Measurements from ENCODE around the gene LTB4R2.

Gene LTB4R2

DNA sequence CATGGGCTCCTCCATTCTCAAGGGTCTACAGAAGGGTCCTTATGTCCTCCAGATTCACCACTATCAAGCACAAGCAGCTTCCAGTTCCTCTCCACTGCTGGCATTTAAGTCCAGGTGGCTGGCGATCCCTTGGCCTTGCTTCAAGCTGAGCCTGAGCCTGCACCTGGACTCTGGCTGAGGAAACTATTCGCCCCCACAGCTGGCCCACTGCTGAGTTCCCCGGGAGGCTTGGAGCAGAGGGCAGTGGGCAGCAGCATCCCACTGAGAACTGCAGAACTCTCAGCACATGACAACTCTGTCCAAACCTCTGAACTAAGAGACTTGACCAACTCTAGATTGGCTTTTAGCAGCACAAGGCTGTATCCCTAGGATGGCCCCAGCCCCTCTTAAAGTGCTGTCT, 27.2 kb upstream of the LTB4R2 start:
- TF ChIP-seq CTCF (IDR thresholded peaks at IDR 0.05; ENCODE audit: borderline replicate concordance, insufficient read depth, low read depth, low read length): no peak
- no peak overlapping the region for H3K4me3 ChIP-seq (ENCODE audit: low read depth, low read length)

DNA sequence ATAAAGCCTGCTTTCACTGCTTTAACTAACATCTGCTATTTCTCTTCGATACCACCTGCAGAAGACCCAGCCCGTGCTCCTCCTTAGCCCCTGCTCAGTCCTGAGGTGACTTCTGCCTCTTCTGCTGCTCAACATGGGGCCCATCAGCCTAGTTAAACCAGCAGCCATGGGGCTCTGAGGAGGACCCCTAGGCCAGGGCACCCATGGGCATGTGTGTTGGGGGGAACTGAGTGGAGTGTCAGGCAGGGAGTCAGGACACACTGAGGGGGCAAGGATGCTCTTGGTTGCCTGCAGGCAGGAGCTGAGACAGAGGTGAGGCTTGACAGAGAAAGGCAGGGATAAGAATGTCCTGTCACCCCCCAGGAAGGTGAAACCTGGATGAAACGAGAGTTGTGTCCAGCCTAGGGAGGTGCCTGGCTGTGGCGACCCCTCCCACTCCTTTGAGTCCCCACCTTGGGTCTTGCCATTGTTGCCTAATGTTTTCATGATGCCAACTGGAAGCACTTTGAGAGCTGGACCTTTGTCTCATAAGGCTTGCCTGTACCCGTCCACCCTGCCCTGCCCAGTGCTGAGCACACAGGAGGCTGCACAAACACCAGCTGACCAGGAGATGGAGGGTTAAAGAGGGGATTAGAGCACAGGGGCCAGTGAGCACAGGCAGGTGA, 26.0 kb upstream of the LTB4R2 start:
- H3K4me3 ChIP-seq (ENCODE audit: low read depth, low read length): no peak overlapping the region
- TF ChIP-seq CTCF (IDR thresholded peaks at IDR 0.05; ENCODE audit: borderline replicate concordance, insufficient read depth, low read depth, low read length): no peak

GRCh38 chr14:24284501-24285035, 25.4 kb upstream of the LTB4R2 start:
- no peak overlapping the region for H3K4me3 ChIP-seq (ENCODE audit: low read depth, low read length)
- TF ChIP-seq CTCF (IDR thresholded peaks at IDR 0.05; ENCODE audit: borderline replicate concordance, insufficient read depth, low read depth, low read length): no peak

DNA sequence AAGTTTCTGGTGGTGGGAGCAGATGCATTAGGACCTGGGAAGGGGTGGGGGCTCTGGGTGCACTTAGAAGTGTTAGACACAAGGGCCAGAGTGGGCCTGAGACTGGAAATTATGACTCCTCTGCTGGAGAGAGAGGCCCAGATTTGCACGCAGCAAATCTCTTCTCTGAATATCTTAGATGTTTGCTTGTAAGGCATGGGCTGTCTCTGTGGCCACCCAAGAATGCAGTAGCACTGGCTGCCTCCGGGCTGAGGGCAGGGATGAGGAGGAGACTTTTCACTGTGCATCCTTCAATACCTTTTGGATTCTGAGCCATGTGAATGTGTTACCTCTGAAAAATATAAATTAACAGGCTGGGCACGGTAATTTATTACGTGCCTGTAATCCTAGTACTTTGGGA, 24.6 kb upstream of the LTB4R2 start:
- TF ChIP-seq CTCF (IDR thresholded peaks at IDR 0.05; ENCODE audit: borderline replicate concordance, insufficient read depth, low read depth, low read length): no peak

DNA sequence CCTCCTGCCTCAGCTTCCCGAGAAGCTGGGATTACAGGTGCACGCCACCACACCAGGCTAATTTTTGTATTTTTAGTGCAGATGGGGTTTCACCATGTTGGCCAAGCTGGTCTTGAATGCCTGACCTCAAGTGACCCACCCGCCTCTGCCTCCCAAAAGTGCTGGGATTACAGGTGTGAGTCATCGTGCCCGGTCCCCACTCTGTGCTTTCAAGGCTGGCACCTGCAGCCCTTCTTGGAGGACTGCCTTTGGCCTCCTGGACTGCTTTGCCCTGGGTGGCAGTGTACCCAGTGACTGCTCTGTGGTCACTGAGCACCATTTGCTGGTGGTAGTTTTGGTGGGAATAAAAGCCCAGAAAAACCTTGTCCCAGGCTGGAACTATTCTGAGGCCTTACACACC, 22.9 kb upstream of the LTB4R2 start:
- no peak overlapping the region for H3K4me3 ChIP-seq (ENCODE audit: low read depth, low read length)
- TF ChIP-seq CTCF (IDR thresholded peaks at IDR 0.05; ENCODE audit: borderline replicate concordance, insufficient read depth, low read depth, low read length): no peak

More for the DNA sequence above, 24.6 kb upstream of the LTB4R2 start:
- no peak overlapping the region for H3K4me3 ChIP-seq (ENCODE audit: low read depth, low read length)

DNA sequence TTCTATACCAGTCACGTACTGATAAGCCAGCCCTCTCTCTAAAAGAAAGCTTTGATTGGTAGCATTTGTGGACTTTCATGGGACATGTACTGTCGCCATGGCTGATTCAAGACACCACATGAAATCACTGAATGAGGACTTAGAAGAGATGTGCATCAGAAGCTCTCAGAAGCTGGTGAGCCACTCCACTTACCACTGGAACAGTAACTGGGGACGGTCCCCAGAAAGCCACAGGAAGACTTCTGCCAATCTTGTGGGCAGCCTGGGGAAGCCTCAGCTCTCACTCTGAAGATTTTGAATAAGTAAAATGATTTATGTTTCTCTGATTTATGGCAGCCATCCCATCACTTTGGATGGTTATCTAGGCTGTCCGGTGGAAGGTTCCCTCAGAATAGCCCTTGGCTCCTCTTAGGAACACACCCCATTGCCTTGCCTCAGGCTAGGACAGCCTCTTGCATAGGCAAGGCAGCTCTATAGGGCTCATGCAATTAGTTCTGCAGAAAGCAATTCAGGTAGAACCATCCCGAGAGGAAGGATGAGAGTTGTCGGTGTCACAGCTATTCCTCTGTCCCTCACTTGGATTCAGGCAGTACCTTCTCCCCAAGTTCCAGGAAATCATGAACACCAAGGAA, 20.2 kb upstream of the LTB4R2 start:
- no peak for TF ChIP-seq CTCF (IDR thresholded peaks at IDR 0.05; ENCODE audit: borderline replicate concordance, insufficient read depth, low read depth, low read length)
- no peak overlapping the region for H3K4me3 ChIP-seq (ENCODE audit: low read depth, low read length)

- H3K4me3 ChIP-seq (ENCODE audit: low read depth, low read length): no peak overlapping the region
- no peak for TF ChIP-seq CTCF (IDR thresholded peaks at IDR 0.05; ENCODE audit: borderline replicate concordance, insufficient read depth, low read depth, low read length)
Observed at GRCh38 chr14:24290746-24291145, 19.2 kb upstream of the LTB4R2 start.
